Kidney epithelial cell (primary cell): ENCODE results near the gene MFN1. TPM values are rescaled to one million over a fixed set of nuclear protein-coding genes. Genes with fewer than 3 reads are reported as not detected.

Experiments used
- DNase-seq: peaks from one replicate; pipeline ENCODE4 v3.0.0-alpha.2; 2010; ENCODE audit warnings: low read depth
- H3K27me3 ChIP-seq: 2 replicates; pipeline ENCODE4 v1.6.0; 2011; ENCODE audit warnings: low read length; ENCODE audit not compliant: control insufficient read depth, insufficient read depth
- H3K36me3 ChIP-seq: 2 replicates; pipeline ENCODE4 v1.5.1; 2011; ENCODE audit warnings: low read length; ENCODE audit not compliant: control insufficient read depth, insufficient read depth
- H3K4me3 ChIP-seq: 2 replicates; pipeline ENCODE4 v1.5.1; 2011; ENCODE audit warnings: low read depth, mild to moderate bottlenecking, control low read depth, low read length
- CTCF ChIP-seq: IDR thresholded peaks from 2 replicates; pipeline ENCODE4 v1.5.1; 2011; ENCODE audit warnings: mild to moderate bottlenecking, moderate library complexity, low read length, control low read depth, inconsistent platforms; ENCODE audit not compliant: insufficient read depth, poor library complexity, severe bottlenecking
- total RNA-seq: library from RNA; depleted of rRNA; stranded (reverse); fragments of >200 nt; gene quantifications from 2 replicates; pipeline ENCODE4 v1.2.3, GENCODE V29; 2015

The MFN1 gene
- total RNA-seq, 1 donor from 2014 or later = 38.0 TPM

- no peaks in the 10 kb centered on the region for H3K36me3 ChIP-seq
Measured at GRCh38 chr3:179321668-179322285, 25.7 kb upstream of the MFN1 start.

DNA sequence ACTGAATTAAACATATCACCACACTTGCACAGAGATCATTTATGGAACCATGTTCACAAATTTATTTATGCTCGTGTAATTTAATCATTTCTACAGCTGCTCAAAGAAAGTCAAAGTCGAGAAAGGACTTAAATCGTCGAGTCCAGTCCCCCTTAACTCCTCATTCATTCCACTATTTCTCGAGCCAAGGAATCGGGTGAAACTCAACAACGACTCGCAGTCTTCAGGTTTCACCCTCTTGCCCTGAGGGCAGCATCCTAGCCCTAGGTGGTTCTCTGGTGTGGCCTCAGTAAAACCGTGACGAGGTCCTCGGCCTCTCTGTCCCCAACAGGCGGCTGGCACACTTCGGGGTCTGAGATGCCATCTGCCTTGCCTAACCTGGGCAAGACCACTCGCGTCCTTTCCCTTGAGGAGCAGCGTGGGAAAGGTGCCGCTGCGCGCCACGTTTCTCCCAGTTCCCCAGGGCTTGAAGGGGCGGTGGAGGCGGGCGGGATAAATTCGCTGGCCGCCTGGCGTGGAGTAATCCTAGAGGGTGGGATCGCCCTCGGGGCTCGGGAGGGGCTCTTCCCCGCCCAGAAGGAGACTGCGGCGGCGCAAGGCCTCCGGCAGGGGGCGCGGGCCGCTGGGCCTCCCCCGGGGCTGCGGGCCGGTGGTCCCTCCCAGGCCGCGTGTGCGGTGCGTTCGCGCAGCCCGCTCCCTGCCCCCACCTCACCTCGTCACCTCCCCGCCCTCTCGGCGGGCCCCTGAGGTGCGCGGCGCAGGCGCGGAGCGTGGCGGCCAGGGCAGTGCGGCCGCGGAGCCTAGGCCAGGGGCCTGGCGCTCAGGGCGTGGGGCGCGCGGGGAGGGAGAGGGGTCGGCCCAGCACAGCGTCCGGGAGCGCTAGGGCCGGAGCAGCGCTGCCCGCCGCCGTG is 25.0 kb upstream of the MFN1 start, which contains the start of gene ZNF639:
TSS of gene ZNF639 (plus strand) at position 746 of the 911 bp plus-strand sequence. CDS start 5,263 bp downstream, outside the sequence.
- Histone ChIP-seq H3K27me3 (no peaks in the 10 kb centered on the region), H3K4me3 (peak within 1 kb of the TSS; percentile 99), H3K36me3 (no peaks in the 10 kb centered on the region)
- TF ChIP-seq CTCF = peak; percentile 54
- DNase-seq = no peak

More at GRCh38 chr3:179321668-179322285, 25.7 kb upstream of the MFN1 start:
- no peak for DNase-seq
- H3K4me3 ChIP-seq = no peak overlapping the region
- no peaks in the 10 kb centered on the region for H3K27me3 ChIP-seq
- TF ChIP-seq CTCF = peak; percentile 59

DNA sequence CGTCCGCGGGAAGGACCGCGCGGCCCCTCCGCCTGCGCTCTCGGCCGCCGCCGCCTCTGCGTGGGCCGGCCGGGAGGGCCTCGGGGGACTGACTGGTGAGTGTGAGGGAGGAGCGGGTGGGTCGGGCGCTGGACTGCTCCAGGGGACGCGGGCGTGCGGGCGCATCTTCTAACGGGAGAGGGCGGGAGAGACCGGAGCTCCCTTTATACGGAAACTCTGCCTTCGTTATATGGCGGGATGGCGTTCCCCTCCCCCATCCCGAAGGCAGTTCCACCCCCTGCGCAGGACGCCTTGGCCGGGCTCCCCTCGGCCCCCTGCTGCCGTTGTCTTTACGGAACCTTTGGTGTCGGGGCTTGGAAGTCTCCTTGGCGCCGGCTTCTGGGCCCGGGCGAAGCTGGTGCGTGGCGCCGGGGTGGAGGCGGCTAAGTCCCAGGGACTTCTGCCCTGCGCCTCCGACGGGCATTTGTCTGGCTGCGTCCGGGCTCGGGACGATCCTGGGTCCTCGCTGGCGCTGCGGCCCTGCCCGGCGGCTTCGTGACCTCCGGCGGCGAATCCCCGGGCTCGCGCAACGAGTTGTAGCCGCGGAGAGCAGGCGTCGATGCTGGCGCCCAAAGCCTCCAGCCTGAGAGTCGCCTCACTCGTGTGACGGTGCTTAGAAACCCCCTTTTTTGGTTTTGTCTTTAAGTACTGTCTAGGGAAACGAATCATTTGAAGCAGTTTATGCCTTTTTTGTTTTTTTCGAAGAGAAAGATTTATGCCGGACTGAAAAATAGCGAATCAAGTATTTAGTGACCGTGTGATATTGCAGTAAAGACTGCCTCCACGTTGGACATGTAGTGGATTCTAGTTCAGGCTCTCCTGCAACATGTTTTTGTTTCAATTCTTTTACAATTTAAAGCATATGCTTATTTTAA is 24.1 kb upstream of the MFN1 start:
- no peak for TF ChIP-seq CTCF
- peak overlapping the region; percentile 99 for H3K4me3 ChIP-seq
- H3K27me3 ChIP-seq = no peaks in the 10 kb centered on the region
- no peak for DNase-seq
- H3K36me3 ChIP-seq = no peaks in the 10 kb centered on the region

DNA sequence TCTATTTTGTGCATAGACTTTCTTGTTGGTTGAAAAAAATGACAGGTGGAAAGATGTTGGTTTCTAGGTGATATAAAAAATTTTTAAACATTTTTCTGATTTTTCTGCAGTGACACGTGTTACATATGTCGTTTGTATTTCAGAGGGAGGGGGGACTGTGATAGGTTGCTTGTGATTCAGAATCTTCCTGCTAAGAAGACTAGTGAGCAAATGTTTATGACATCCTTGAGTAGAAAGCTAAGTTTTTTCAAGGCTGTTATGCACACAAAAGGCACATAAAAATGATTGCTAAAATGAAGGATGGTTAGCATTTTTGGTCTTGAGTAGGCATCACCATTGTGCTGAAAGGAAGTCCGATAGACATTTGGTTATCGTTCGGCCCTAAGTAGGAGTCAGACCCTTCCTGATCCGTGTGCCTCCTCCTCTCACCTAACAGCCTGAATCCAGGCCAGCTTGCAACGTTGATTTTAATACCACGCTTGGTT is 23.2 kb upstream of the MFN1 start:
- Histone ChIP-seq H3K4me3 (peak overlapping the region; percentile 99), H3K36me3 (no peaks in the 10 kb centered on the region), H3K27me3 (no peaks in the 10 kb centered on the region)
- no peak for TF ChIP-seq CTCF
- DNase-seq = no peak

GRCh38 chr3:179330438-179330837 is 17.1 kb upstream of the MFN1 start:
- no peak overlapping the region for H3K4me3 ChIP-seq
- no peak for DNase-seq
- no peak for TF ChIP-seq CTCF
- no peaks in the 10 kb centered on the region for H3K27me3 ChIP-seq
- no peaks in the 10 kb centered on the region for H3K36me3 ChIP-seq
